Thoracic aorta (tissue), 2 donors: ENCODE measurements around the gene TLE5. TPM values are rescaled to one million over a fixed set of nuclear protein-coding genes. Genes with fewer than 3 reads are reported as not detected.
"Not testable (repeated sequence)": the region's sequence is repeated elsewhere in the genome, so short reads cannot be mapped to it uniquely, and the experiment has no call there.

Experiments
- ATAC-seq: fragments of 150-250 bp; one replicate; pipeline ENCODE4 v1.8.0; 2017; ENCODE audit warnings: low read depth; ENCODE audit not compliant: insufficient number of reproducible peaks, low FRiP score
- DNase-seq: peaks from one replicate; pipeline ENCODE4 v3.0.0-alpha.2; 2020; ENCODE audit warnings: low spot score
- H3K27ac ChIP-seq, 2 donors: fragments of 200-600 bp; sonication (generic); 1 replicate in 1 of 2; 2 replicates in 1 of 2; pipeline ENCODE4 v1.5.1; 2016; ENCODE audit warnings: mild to moderate bottlenecking in 2 of 2, moderate library complexity in 2 of 2
- H3K27me3 ChIP-seq: fragments of 200-600 bp; sonication (generic); replicated peaks from 2 replicates; pipeline ENCODE4 v1.6.0; 2016; ENCODE audit warnings: mild to moderate bottlenecking; ENCODE audit not compliant: insufficient read depth
- H3K36me3 ChIP-seq: fragments of 200-600 bp; sonication (generic); one replicate; pipeline ENCODE4 v1.5.1; 2016
- H3K4me1 ChIP-seq, 2 donors: fragments of 200-600 bp; sonication (generic); 1 replicate in 1 of 2; 2 replicates in 1 of 2; pipeline versions ENCODE4 v1.5.1 to v1.6.0; 2016; ENCODE audit warnings: low read depth in 2 of 2, mild to moderate bottlenecking in 1 of 2; ENCODE audit not compliant: control insufficient read depth in 1 of 2
- H3K4me3 ChIP-seq: fragments of 200-600 bp; sonication (generic); 2 replicates; pipeline ENCODE4 v1.5.1; 2016; ENCODE audit warnings: mild to moderate bottlenecking
- H3K9me3 ChIP-seq: fragments of 200-600 bp; sonication (generic); 2 replicates; pipeline ENCODE4 v1.5.1; 2016
- total RNA-seq, 2 donors: library from RNA; depleted of rRNA; stranded (reverse); fragments of >200 nt; gene quantifications; one replicate each; pipeline versions ENCODE4 v1.1.0 to v1.2.3, GENCODE V29; 2016
- TF ChIP-seq, protein P1 (sequence below): fragments of 200-600 bp; sonication (generic); IDR thresholded peaks from one replicate; pipeline ENCODE4 v1.5.1; 2019; ENCODE audit warnings: antibody characterized with exemption

The TLE5 gene
- total RNA-seq, 2 donors from 2014 or later, result 346 to 448 TPM

DNA sequence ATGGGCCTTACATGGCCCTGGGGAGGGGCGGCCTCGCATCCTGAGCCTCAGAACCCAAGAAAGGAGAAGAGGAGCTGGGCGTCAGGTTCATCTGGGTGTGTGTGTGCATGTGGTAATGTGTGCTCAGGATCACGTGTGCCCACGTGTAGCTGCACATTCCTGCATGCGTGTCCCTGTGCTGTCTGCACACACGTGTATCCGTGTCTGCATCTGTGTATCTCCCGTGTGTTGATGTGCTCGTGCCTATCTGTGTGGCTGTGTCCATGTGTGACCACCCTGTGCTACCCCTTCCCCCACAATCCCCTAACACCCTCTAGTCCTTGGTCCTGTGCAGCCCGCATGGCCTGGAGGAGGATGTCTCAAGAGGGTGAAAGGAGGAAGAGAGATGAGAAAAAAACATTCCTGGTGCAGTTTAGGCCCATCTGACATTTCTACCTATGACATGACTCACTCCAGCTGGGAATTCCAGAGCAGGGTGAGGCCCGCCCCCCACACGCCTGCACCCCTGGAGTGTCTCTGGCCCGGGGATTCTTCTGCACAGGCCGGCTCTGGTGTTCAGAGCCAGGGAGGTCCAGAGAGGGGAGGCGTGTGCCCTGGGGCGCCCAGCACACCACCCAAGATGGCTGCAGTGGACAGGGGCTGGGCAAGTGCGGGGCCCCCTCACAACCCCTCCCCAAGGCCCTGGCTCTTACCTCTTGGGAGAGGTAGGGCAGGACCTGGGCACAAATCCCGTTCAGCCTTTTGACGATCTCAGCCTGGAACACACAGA lies 7.1 kb downstream of the TLE5 start:
- DNase-seq, result no peak
- Histone ChIP-seq H3K9me3 (no peaks in the 10 kb centered on the region), H3K4me1 (peaks cover 13 to 27% of the 10 kb centered on the region in 2 donors), H3K36me3 (peaks cover 46% of the 10 kb centered on the region), H3K27me3 (no peaks in the 10 kb centered on the region), H3K4me3 (no peak overlapping the region), H3K27ac (no peak overlapping the region)
- TF ChIP-seq, protein P1, sequence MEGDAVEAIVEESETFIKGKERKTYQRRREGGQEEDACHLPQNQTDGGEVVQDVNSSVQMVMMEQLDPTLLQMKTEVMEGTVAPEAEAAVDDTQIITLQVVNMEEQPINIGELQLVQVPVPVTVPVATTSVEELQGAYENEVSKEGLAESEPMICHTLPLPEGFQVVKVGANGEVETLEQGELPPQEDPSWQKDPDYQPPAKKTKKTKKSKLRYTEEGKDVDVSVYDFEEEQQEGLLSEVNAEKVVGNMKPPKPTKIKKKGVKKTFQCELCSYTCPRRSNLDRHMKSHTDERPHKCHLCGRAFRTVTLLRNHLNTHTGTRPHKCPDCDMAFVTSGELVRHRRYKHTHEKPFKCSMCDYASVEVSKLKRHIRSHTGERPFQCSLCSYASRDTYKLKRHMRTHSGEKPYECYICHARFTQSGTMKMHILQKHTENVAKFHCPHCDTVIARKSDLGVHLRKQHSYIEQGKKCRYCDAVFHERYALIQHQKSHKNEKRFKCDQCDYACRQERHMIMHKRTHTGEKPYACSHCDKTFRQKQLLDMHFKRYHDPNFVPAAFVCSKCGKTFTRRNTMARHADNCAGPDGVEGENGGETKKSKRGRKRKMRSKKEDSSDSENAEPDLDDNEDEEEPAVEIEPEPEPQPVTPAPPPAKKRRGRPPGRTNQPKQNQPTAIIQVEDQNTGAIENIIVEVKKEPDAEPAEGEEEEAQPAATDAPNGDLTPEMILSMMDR, result no peak
- ATAC-seq, result no peak

DNA sequence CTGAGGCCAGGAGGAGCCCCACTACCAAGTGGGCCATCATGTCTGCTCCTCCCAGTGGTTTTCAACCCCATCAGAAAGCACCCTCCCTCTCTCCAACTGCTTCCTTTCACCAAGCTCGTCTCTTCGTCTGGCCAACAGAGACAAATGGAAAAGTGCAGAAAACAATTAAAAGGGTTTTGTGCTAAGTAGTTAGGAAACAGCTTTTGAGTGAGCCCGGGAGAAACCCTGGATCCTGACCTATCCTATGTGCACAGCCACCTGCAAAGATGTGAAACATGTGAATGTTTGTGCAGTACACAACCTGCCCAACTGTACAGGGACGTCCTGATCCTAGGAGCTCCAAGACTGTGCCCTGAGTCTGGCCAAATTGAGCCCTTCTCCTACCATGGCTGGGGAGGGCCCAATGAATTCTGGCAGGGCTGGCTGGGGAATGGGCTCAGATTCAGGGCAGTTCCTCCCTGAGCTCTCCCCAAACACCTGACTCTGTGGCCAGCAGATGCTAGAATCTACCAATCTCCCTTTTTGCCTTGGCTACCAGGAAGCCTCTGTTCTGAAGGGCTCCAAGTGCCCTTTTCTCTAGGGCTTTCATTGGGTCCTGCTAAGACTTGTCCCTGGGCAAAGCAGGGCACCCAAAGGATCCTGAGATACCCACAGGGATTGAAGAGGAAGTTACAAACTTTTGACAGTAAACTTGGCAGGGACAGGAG lies 7.9 kb downstream of the TLE5 start:
- no peaks in the 10 kb centered on the region for H3K27me3 ChIP-seq
- H3K36me3 ChIP-seq, result peaks cover 42% of the 10 kb centered on the region
- DNase-seq (no peak), ATAC-seq (no peak)
- H3K4me1 ChIP-seq, result peaks cover 13 to 22% of the 10 kb centered on the region in 2 donors
- H3K27ac ChIP-seq, result no peak overlapping the region
- H3K4me3 ChIP-seq, result no peak overlapping the region
- H3K9me3 ChIP-seq, result no peaks in the 10 kb centered on the region
- TF ChIP-seq, protein P1, result no peak

DNA sequence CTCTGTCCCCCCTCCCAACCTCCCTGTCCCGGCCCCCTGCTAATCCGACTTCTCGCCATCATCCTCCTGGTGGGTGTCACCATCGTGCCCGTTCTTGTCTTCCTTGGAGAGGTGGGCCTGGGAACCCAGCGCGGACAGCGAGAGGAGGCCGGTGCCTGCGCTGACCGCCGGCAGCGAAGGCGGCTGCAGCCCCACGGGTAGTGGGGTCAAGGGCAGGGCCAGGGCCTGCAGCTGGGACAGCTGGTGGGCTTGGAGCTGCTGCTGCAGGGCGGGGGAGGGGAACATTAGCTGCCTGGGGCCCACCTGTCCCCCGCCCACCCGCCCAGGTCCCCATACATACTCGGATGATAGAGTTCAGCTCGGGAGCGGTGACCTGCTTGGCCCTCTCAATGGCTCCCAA lies 8.5 kb downstream of the TLE5 start:
- H3K27ac ChIP-seq, result no peak overlapping the region
- no peaks in the 10 kb centered on the region for H3K9me3 ChIP-seq
- no peak overlapping the region for H3K4me3 ChIP-seq
- ATAC-seq, result no peak
- no peaks in the 10 kb centered on the region for H3K27me3 ChIP-seq
- H3K4me1 ChIP-seq, result peaks cover 13 to 22% of the 10 kb centered on the region in 2 donors
- TF ChIP-seq, protein P1, result no peak
- DNase-seq, result no peak
- peaks cover 35% of the 10 kb centered on the region for H3K36me3 ChIP-seq

DNA sequence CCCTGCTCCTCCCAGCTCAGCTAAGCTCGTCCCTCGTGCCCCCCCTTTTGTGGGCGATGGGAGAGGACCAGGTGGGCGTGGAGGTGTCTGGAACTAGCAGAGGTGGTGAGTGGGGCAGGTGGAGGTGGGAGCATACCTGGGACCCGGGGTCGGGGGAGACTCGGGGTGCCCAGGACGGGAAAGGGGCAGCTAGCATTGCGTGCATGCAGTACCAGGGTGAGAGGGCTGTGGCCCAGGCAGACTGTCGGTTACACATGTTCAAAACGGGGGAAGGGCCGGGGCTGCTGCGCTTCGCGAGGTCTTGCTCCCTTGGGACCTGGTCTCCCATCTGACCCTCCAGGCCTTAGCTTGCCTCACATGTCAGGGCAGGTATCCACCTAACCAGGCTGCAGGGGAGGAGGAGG lies 9.1 kb downstream of the TLE5 start:
- Histone ChIP-seq H3K4me3 (no peak overlapping the region), H3K9me3 (no peaks in the 10 kb centered on the region), H3K4me1 (peaks cover 14 to 17% of the 10 kb centered on the region in 2 donors), H3K27me3 (no peaks in the 10 kb centered on the region), H3K27ac (no peak overlapping the region), H3K36me3 (peaks cover 32% of the 10 kb centered on the region)
- ATAC-seq (no peak), DNase-seq (no peak)
- TF ChIP-seq, protein P1, result no peak

DNA sequence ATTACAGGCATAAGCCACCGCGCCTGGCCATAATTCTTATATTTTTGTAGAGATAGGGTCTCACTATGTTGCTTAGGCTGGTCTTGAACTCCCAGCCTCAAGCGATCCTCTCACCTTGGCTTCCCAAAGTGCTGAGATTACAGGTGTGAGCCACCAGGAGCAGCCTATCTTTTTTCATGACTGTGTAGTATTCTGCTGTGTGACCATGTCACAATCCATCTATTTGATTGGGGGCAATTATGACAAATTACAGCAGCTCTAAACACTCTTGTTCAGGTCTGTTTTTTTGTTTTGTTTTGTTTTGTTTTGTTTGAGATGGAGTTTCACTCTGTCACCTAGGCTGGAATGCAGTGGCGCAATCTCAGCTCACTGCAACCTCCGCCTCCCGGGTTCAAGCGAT lies 12.3 kb downstream of the TLE5 start:
- DNase-seq, H3K9me3 ChIP-seq: not testable (repeated sequence)
- H3K36me3 ChIP-seq, result peaks cover 17% of the 10 kb centered on the region

More for the DNA sequence above, 12.3 kb downstream of the TLE5 start:
- H3K27me3 ChIP-seq, ATAC-seq, H3K27ac ChIP-seq, H3K4me3 ChIP-seq: not testable (repeated sequence)
- peaks cover 4 to 12% of the 10 kb centered on the region in 2 donors for H3K4me1 ChIP-seq
